ENCODE measurements around the gene ELAVL4. TPM values are rescaled to one million over a fixed set of nuclear protein-coding genes. Genes with fewer than 3 reads are reported as not detected.

Gene ELAVL4
- total RNA-seq, 1 donor from 2014 or later: 477 TPM

- no peaks in the 10 kb centered on the region for H3K36me3 Mint-ChIP-seq (ENCODE audit: unreplicated experiment)
- H3K4me1 Mint-ChIP-seq (ENCODE audit: low read depth, unreplicated experiment): peaks cover 54% of the 10 kb centered on the region
- no peak for DNase-seq
- H3K27me3 Mint-ChIP-seq (ENCODE audit: unreplicated experiment): peaks cover 7% of the 10 kb centered on the region
- peaks cover 6% of the 10 kb centered on the region for H3K9me3 Mint-ChIP-seq (ENCODE audit: unreplicated experiment)
- TF ChIP-seq CTCF (IDR thresholded peaks at IDR 0.05; ENCODE audit: partially characterized antibody, unreplicated experiment): no peak
- peak overlapping the region; percentile 21 for H3K4me3 Mint-ChIP-seq (ENCODE audit: unreplicated experiment)
- H3K27ac Mint-ChIP-seq (ENCODE audit: unreplicated experiment): no peak overlapping the region
Observed at GRCh38 chr1:50174101-50174500, 65.4 kb downstream of the ELAVL4 start.

GRCh38 chr1:50175719-50176639, 67.3 kb downstream of the ELAVL4 start:
- H3K27ac Mint-ChIP-seq (ENCODE audit: unreplicated experiment): peak overlapping the region; percentile 60
- H3K27me3 Mint-ChIP-seq (ENCODE audit: unreplicated experiment): peaks cover 10% of the 10 kb centered on the region
- H3K4me3 Mint-ChIP-seq (ENCODE audit: unreplicated experiment): peak overlapping the region; percentile 63
- H3K4me1 Mint-ChIP-seq (ENCODE audit: low read depth, unreplicated experiment): peaks cover 57% of the 10 kb centered on the region
- DNase-seq: no peak
- H3K36me3 Mint-ChIP-seq (ENCODE audit: unreplicated experiment): no peaks in the 10 kb centered on the region
- TF ChIP-seq CTCF (IDR thresholded peaks at IDR 0.05; ENCODE audit: partially characterized antibody, unreplicated experiment): no peak
- H3K9me3 Mint-ChIP-seq (ENCODE audit: unreplicated experiment): peaks cover 9% of the 10 kb centered on the region

GRCh38 chr1:50177994-50178393, 69.3 kb downstream of the ELAVL4 start:
- Mint-ChIP-seq H3K4me1 (ENCODE audit: low read depth, unreplicated experiment) (peaks cover 64% of the 10 kb centered on the region), H3K27ac (ENCODE audit: unreplicated experiment) (peak overlapping the region; percentile 68), H3K9me3 (ENCODE audit: unreplicated experiment) (peaks cover 9% of the 10 kb centered on the region), H3K4me3 (ENCODE audit: unreplicated experiment) (no peak overlapping the region), H3K36me3 (ENCODE audit: unreplicated experiment) (no peaks in the 10 kb centered on the region), H3K27me3 (ENCODE audit: unreplicated experiment) (peaks cover 10% of the 10 kb centered on the region)
- DNase-seq: no peak
- no peak for TF ChIP-seq CTCF (IDR thresholded peaks at IDR 0.05; ENCODE audit: partially characterized antibody, unreplicated experiment)

DNA sequence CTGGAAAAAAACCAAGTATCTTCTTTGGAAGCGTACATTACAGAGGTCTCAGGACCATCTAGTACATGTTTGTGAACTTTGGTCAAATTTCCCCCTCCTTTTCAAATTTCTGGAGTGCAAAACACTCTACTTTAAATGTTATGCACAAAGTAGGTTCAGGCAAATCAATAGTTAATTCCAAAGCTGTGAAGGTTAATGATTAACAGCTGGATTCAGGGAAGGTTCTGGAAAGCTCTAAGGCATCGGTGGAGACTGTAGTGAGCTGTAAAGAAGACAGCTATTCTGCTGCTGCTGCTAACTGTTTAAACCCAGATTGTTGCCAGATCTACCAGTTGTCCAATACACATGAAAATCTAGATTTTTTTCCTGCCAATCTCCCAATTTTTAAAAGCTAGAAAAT, 70.9 kb downstream of the ELAVL4 start:
- Mint-ChIP-seq H3K4me3 (ENCODE audit: unreplicated experiment) (no peak overlapping the region), H3K27ac (ENCODE audit: unreplicated experiment) (no peak overlapping the region), H3K4me1 (ENCODE audit: low read depth, unreplicated experiment) (peaks cover 68% of the 10 kb centered on the region), H3K36me3 (ENCODE audit: unreplicated experiment) (no peaks in the 10 kb centered on the region), H3K27me3 (ENCODE audit: unreplicated experiment) (peaks cover 10% of the 10 kb centered on the region), H3K9me3 (ENCODE audit: unreplicated experiment) (peaks cover 16% of the 10 kb centered on the region)
- no peak for DNase-seq
- TF ChIP-seq CTCF (IDR thresholded peaks at IDR 0.05; ENCODE audit: partially characterized antibody, unreplicated experiment): no peak

- Mint-ChIP-seq H3K4me3 (ENCODE audit: unreplicated experiment) (no peak overlapping the region), H3K9me3 (ENCODE audit: unreplicated experiment) (peaks cover 16% of the 10 kb centered on the region), H3K27me3 (ENCODE audit: unreplicated experiment) (peaks cover 10% of the 10 kb centered on the region), H3K36me3 (ENCODE audit: unreplicated experiment) (no peaks in the 10 kb centered on the region), H3K27ac (ENCODE audit: unreplicated experiment) (no peak overlapping the region), H3K4me1 (ENCODE audit: low read depth, unreplicated experiment) (peaks cover 66% of the 10 kb centered on the region)
- no peak for TF ChIP-seq CTCF (IDR thresholded peaks at IDR 0.05; ENCODE audit: partially characterized antibody, unreplicated experiment)
- no peak for DNase-seq
Observed at GRCh38 chr1:50180367-50180766, 71.6 kb downstream of the ELAVL4 start.
